Cardiac muscle cell (in vitro differentiated cells and primary cell): Measurements from ENCODE around the gene SMLR1. TPM values are rescaled to one million over a fixed set of nuclear protein-coding genes. Genes with fewer than 3 reads are reported as not detected.

Experiments used
- DNase-seq, 2 donors: peaks; one replicate each; pipeline versions ENCODE4 v3.0.0 to v3.0.0-alpha.2; 2010 to 2017; ENCODE audit warnings: low read depth in 1 of 2, low spot score in 1 of 2
- H3K27ac ChIP-seq: fragments of 200-600 bp; sonication (generic); 2 replicates; pipeline ENCODE4 v1.5.1; 2016
- H3K27me3 ChIP-seq: fragments of 200-600 bp; sonication (generic); 2 replicates; pipeline ENCODE4 v1.6.0; 2016; ENCODE audit warnings: control low read depth
- H3K36me3 ChIP-seq: fragments of 200-600 bp; sonication (generic); 2 replicates; pipeline ENCODE4 v1.5.1; 2016; ENCODE audit warnings: control low read depth
- H3K4me1 ChIP-seq: fragments of 200-600 bp; sonication (generic); 2 replicates; pipeline ENCODE4 v1.8.1; 2017; ENCODE audit warnings: low read depth, mild to moderate bottlenecking, mixed run types
- H3K4me3 ChIP-seq: fragments of 200-600 bp; sonication (generic); 2 replicates; pipeline ENCODE4 v1.5.1; 2016; ENCODE audit warnings: mild to moderate bottlenecking
- H3K9me3 ChIP-seq: fragments of 200-600 bp; sonication (generic); 2 replicates; pipeline ENCODE4 v1.5.1; 2017; ENCODE audit warnings: low read depth, mild to moderate bottlenecking, control low read depth
- polyA plus RNA-seq: library from polyadenylated mRNA; unstranded; fragments of >200 nt; fragmentation: Nextera tagmentation; extraction: Ambion mirVana; gene quantifications from 2 replicates; pipeline ENCODE4 v1.2.1, GENCODE V29; 2016
- total RNA-seq: library from RNA; depleted of rRNA; stranded (reverse); fragments of >200 nt; gene quantifications from 2 replicates; pipeline ENCODE4 v1.2.3, GENCODE V29; 2016
- TF ChIP-seq, protein P1 (sequence below): IDR thresholded peaks from 2 replicates; pipeline ENCODE4 v1.5.1; 2012; ENCODE audit warnings: low read depth, mild to moderate bottlenecking, low read length

Gene SMLR1
- total and polyA plus RNA-seq, 2 experiments from 2014 or later = not detected

DNA sequence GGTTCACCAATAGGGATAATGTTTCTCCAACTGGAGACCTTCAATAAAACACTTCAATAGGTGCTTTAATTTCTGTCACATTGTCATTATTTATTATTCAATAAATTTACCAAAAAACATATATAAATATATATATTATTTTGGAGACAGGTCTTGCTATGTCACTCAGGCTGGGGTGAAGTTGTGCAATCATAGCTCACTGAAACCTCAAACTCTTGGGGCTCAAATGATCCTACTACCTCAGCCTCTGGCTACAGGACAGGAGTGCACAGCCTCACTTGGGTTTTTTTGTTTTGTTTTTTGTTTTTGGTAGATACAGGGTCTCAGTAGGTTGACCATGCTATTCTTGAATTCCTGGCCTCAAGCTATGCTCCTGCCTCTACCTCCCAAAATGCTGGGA is 9.9 kb downstream of the SMLR1 start:
- H3K36me3 ChIP-seq = no peaks in the 10 kb centered on the region

DNA sequence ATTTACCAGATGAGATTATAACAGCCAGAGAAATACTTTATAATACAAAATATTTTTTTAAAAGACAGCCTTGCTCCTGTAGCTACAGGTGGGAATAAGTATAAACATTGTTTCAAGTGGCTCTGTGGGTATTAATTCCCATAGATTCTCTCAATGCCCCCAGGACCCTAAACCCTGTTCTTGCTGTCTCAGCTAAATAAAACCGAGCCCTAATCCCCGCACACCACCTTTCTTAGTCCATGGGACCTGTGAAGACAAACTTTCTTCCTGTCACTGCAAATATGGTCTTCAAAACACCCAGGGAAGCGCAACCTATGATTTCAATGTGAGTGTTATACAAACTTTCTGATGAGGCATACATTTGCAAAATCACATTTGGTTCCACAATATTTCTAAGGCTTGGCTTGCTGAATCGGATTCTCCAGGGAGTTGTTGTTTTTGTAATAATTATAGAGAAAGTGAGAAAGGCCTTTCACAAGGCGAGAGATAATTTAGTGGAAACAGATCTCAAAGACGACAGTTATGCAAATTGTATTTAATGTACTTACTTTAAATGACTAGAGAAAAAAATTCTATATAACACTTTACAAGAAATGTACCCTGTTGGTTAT is 11.1 kb downstream of the SMLR1 start:
- no peak overlapping the region for H3K4me3 ChIP-seq
- TF ChIP-seq, protein P1, sequence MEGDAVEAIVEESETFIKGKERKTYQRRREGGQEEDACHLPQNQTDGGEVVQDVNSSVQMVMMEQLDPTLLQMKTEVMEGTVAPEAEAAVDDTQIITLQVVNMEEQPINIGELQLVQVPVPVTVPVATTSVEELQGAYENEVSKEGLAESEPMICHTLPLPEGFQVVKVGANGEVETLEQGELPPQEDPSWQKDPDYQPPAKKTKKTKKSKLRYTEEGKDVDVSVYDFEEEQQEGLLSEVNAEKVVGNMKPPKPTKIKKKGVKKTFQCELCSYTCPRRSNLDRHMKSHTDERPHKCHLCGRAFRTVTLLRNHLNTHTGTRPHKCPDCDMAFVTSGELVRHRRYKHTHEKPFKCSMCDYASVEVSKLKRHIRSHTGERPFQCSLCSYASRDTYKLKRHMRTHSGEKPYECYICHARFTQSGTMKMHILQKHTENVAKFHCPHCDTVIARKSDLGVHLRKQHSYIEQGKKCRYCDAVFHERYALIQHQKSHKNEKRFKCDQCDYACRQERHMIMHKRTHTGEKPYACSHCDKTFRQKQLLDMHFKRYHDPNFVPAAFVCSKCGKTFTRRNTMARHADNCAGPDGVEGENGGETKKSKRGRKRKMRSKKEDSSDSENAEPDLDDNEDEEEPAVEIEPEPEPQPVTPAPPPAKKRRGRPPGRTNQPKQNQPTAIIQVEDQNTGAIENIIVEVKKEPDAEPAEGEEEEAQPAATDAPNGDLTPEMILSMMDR = no peak
- H3K27ac ChIP-seq = no peak overlapping the region

More for the DNA sequence above, 9.9 kb downstream of the SMLR1 start:
- Histone ChIP-seq H3K4me1 (no peaks in the 10 kb centered on the region), H3K27me3 (no peaks in the 10 kb centered on the region), H3K9me3 (no peaks in the 10 kb centered on the region), H3K27ac (no peak overlapping the region), H3K4me3 (no peak overlapping the region)
- TF ChIP-seq, protein P1 = no peak
- DNase-seq = no peak

DNA sequence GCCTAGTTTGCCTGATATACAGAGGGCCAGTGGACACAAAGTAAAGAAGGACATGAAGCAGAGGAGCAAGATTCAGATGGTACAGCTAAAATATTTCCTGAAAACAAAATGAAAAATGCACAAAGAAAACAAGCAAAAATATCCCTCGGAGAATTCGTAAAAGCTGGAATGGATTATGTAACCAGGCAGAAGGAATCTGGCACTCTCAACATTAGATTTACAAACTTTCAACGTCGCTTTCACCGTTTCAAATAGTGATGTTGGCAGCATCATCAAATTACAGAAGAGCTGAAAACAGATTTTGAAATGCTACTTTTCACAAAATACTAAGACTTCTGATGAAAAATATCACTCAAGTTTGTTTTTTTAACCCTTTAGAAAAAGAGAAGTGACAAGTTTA is 11.7 kb downstream of the SMLR1 start:
- H3K9me3 ChIP-seq = no peaks in the 10 kb centered on the region
- no peaks in the 10 kb centered on the region for H3K36me3 ChIP-seq
- H3K4me3 ChIP-seq = no peak overlapping the region
- no peaks in the 10 kb centered on the region for H3K4me1 ChIP-seq
- no peaks in the 10 kb centered on the region for H3K27me3 ChIP-seq
- TF ChIP-seq, protein P1 = no peak
- DNase-seq = no peak
- H3K27ac ChIP-seq = no peak overlapping the region

More for the DNA sequence above, 11.1 kb downstream of the SMLR1 start:
- Histone ChIP-seq H3K4me1 (no peaks in the 10 kb centered on the region), H3K27me3 (no peaks in the 10 kb centered on the region), H3K36me3 (no peaks in the 10 kb centered on the region), H3K9me3 (no peaks in the 10 kb centered on the region)
- DNase-seq = no peak

DNA sequence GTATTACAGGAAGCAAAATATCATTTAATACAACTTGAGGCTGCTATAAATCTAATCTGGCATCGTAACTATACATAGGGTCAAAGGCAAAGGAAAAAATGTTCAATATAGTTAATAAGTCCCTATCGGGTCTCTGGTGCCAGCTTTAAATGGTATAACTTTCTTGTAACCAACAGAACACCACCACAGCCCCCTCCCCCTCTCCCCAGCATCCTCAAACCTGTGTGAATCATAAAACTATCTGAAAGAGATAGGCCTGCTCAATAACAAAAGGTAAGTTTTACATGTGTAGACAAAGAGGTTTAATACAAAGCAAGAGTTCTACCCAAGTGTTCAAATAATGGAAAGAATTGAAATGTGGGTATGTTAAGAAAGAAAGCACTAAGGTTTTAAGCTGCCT is 12.2 kb downstream of the SMLR1 start:
- TF ChIP-seq, protein P1 = no peak
- Histone ChIP-seq H3K4me1 (no peaks in the 10 kb centered on the region), H3K36me3 (no peaks in the 10 kb centered on the region), H3K27me3 (no peaks in the 10 kb centered on the region), H3K9me3 (no peaks in the 10 kb centered on the region), H3K27ac (no peak overlapping the region), H3K4me3 (no peak overlapping the region)
- no peak for DNase-seq

DNA sequence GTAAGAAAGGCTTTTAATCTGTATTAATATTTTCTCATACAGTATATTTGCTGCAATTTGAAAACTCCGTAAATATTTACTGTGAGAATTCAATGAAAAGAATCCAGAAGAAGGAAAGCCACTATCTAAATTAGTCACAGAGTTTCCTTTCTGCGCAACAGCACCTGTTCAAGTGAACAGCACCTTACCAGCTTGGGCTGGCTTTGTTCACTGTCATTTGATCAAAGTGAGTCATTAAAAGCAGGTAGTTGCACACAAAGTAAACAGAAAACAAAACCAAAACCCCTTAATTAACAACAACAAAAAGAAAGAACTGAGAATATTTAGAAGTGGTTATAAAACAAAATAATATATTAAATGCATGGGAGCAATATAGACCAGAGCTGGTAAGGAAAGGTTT is 12.8 kb downstream of the SMLR1 start:
- H3K27ac ChIP-seq = no peak overlapping the region
- no peaks in the 10 kb centered on the region for H3K4me1 ChIP-seq
- no peak overlapping the region for H3K4me3 ChIP-seq
- H3K27me3 ChIP-seq = no peaks in the 10 kb centered on the region
- no peaks in the 10 kb centered on the region for H3K9me3 ChIP-seq
- no peak for DNase-seq
- TF ChIP-seq, protein P1 = no peak
- no peaks in the 10 kb centered on the region for H3K36me3 ChIP-seq
